ENCODE data around the gene RCAN3. TPM values are rescaled to one million over a fixed set of nuclear protein-coding genes. Genes with fewer than 3 reads are reported as not detected.

The RCAN3 gene
- total and polyA plus RNA-seq, 10 of the 15 experiments (the other 5 are each of a cell fraction or from before 2014, with no cell fraction given) = 0.02 to 0.46 (median 0.06) TPM; not detected in 3

- no peak for TF ChIP-seq MEF2B (IDR thresholded peaks at IDR 0.05; ENCODE audit: partially characterized antibody, poor library complexity, severe bottlenecking)
Measured at GRCh38 chr1:24586119-24586518, 83.5 kb downstream of the RCAN3 start (continued).

DNA sequence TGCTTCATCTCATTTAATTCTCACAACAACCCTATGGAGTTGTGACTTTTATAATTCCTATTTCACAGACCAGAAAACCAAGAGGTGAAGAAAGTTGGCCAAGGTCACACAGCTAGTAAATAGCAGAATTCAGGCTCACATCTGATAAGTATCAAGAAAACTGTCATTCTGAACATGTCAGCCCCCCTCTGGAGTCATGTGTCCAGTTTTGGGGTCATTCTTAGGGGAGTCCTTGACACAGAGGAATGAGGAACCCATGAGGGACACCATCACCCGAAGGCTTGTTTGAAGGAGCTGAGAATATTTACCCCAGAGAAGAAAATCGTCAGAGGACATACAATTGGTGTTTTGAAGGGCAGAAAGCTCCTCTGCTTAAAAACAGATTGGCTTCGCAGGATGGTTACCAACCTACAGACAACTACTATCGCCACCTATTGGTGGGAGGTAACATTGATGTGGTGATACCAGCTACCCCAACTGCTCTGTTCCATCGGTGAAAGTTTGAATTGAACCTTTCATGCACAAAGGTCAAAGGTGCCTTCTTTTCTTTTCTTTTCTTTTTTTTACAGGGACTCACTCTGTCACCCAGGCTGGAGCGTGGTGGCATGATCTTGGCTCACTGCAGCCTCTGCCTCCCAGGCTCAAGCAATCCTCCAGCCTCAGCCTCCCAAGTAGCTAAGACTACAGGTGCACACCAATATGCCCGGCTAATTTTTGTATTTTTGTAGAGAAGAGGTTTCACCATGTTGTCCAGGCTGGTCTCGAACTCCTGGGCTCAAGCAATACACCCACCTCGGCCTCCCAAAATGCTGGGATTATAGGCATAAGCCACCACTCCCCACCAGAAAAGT lies 84.6 kb downstream of the RCAN3 start:
- WGBS (ENCODE audit: insufficient coverage, insufficient replicate concordance, low lambda C conversion rate, missing lambda C conversion rate) = 4% methylated on average over 9 of the region's 9 CpGs
- H3K27ac ChIP-seq (ENCODE audit: control insufficient read depth, insufficient read depth) = no peak overlapping the region
- in situ Hi-C loops (cut with MboI) (no loop called here), intact Hi-C loops (cut with micrococcal nuclease; ENCODE audit: unreplicated experiment) (loop anchor here (1.0 to 5.0 kb wide), 3 partner anchors 170 to 388 kb away; partner anchors contain the start of gene NIPAL3)
- no peaks in the 10 kb centered on the region for H4K20me1 ChIP-seq (ENCODE audit: control insufficient read depth, insufficient read depth)
- ATAC-seq (peak; percentile 98), FAIRE-seq (peak; percentile 99), DNase-seq (ENCODE audit: low read depth, low spot score) (no peak)
- POLR2A ChIA-PET = no interaction called here
- peaks cover 2 to 5% of the 10 kb centered on the region in 2 experiments; a peak in 2 of 4 replicates for H3K27me3 ChIP-seq (replicated peaks in 1 of 2; ENCODE audit: control insufficient read depth in 2 of 2, insufficient read depth in 2 of 2, low read length in 1 of 2)
- CTCF ChIA-PET = interaction anchor here (0.6 to 3.2 kb wide), 56 partner anchors 8 to 1345 kb away, joined by 3 to 39 read pairs (median 4); partner anchors contain the start of gene NIPAL3
- no peak overlapping the region for H3K4me3 ChIP-seq
- TF ChIP-seq, protein P1, sequence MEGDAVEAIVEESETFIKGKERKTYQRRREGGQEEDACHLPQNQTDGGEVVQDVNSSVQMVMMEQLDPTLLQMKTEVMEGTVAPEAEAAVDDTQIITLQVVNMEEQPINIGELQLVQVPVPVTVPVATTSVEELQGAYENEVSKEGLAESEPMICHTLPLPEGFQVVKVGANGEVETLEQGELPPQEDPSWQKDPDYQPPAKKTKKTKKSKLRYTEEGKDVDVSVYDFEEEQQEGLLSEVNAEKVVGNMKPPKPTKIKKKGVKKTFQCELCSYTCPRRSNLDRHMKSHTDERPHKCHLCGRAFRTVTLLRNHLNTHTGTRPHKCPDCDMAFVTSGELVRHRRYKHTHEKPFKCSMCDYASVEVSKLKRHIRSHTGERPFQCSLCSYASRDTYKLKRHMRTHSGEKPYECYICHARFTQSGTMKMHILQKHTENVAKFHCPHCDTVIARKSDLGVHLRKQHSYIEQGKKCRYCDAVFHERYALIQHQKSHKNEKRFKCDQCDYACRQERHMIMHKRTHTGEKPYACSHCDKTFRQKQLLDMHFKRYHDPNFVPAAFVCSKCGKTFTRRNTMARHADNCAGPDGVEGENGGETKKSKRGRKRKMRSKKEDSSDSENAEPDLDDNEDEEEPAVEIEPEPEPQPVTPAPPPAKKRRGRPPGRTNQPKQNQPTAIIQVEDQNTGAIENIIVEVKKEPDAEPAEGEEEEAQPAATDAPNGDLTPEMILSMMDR (IDR thresholded peaks at IDR 0.05 in 2 of 3, conservative IDR thresholded peaks at IDR 0.05 in 1 of 3; ENCODE audit: control insufficient read depth in 2 of 3, extremely low read depth in 1 of 3, insufficient read depth in 1 of 3, low read depth in 3 of 3, low read length in 3 of 3) = peak; percentile 78 to 84 (median 78)
- TF ChIP-seq RB1 (IDR thresholded peaks at IDR 0.05; ENCODE audit: borderline replicate concordance) (0 out of 2 replicates have a peak, but pooled peaks have one; percentile 39), BCL11A (IDR thresholded peaks at IDR 0.05; ENCODE audit: low read depth, low read length) (no peak), YY1 (IDR thresholded peaks at IDR 0.05; ENCODE audit: low read depth, low read length) (0 out of 2 replicates have a peak, but pooled peaks have one; percentile 35), SMC3 (IDR thresholded peaks at IDR 0.05; ENCODE audit: borderline replicate concordance, low read length) (peak; percentile 57; the same call in 1 of the 2 replicates), ZBTB40 (IDR thresholded peaks at IDR 0.05; ENCODE audit: borderline replicate concordance) (no peak), RUNX3 (IDR thresholded peaks at IDR 0.05; ENCODE audit: low read length) (peak; percentile 50; the same call in 1 of the 2 replicates), RAD21 (IDR thresholded peaks at IDR 0.05; ENCODE audit: insufficient read depth, low read depth, low read length) (peak; percentile 75)
- SMC1A ChIA-PET (ENCODE audit: uncharacterized antibody, unreplicated experiment) = interaction anchor here (0.6 to 2.1 kb wide), 19 partner anchors 17 to 388 kb away, joined by 3 to 22 read pairs (median 3); partner anchors contain the start of gene NIPAL3
- H3K9me3 ChIP-seq (replicated peaks; ENCODE audit: control insufficient read depth, insufficient read depth, low read length) = no peaks in the 10 kb centered on the region
- H3K9ac ChIP-seq (ENCODE audit: control insufficient read depth, insufficient read depth, low read length) = no peak overlapping the region
- H3K4me2 ChIP-seq (ENCODE audit: control insufficient read depth, insufficient read depth) = no peak overlapping the region
- RAD21 ChIA-PET (ENCODE audit: unreplicated experiment) = interaction anchor here (0.6 to 1.9 kb wide), 16 partner anchors 46 to 437 kb away, joined by 3 to 15 read pairs (median 4); partner anchors contain the start of gene NIPAL3
- H3K36me3 ChIP-seq (ENCODE audit: control insufficient read depth in 2 of 2, insufficient read depth in 2 of 2, low read length in 1 of 2) = no peaks in the 10 kb centered on the region
- no peaks in the 10 kb centered on the region for H3K4me1 ChIP-seq (ENCODE audit: control insufficient read depth, insufficient read depth, low read length)
- no peaks in the 10 kb centered on the region for H3K79me2 ChIP-seq (ENCODE audit: control insufficient read depth, insufficient read depth, low read length)
- H2AFZ ChIP-seq (ENCODE audit: control insufficient read depth, low read depth, low read length) = no peak overlapping the region
- no TSS peak for BruUV-seq (replicated peaks)

Data from GM12878 (cell line).